Fibroblast of pulmonary artery (primary cell): Measurements from ENCODE around the gene TCEA3.
A peak's percentile ranks its signal among the peaks of the same experiment; 100 is the strongest.

Experiments used
- DNase-seq: peaks from one replicate; pipeline ENCODE4 v3.0.0-alpha.2; 2010; ENCODE audit warnings: low read depth
- H3K4me3 ChIP-seq: replicated peaks from 2 replicates; pipeline ENCODE4 v1.5.1; 2011; ENCODE audit warnings: low read depth, mild to moderate bottlenecking, control low read depth, low read length, moderate library complexity
- CTCF ChIP-seq: IDR thresholded peaks from 2 replicates; pipeline ENCODE4 v1.5.1; 2011; ENCODE audit warnings: mild to moderate bottlenecking, control low read depth, low read length, inconsistent platforms; ENCODE audit errors: missing control alignments

The TCEA3 gene

DNA sequence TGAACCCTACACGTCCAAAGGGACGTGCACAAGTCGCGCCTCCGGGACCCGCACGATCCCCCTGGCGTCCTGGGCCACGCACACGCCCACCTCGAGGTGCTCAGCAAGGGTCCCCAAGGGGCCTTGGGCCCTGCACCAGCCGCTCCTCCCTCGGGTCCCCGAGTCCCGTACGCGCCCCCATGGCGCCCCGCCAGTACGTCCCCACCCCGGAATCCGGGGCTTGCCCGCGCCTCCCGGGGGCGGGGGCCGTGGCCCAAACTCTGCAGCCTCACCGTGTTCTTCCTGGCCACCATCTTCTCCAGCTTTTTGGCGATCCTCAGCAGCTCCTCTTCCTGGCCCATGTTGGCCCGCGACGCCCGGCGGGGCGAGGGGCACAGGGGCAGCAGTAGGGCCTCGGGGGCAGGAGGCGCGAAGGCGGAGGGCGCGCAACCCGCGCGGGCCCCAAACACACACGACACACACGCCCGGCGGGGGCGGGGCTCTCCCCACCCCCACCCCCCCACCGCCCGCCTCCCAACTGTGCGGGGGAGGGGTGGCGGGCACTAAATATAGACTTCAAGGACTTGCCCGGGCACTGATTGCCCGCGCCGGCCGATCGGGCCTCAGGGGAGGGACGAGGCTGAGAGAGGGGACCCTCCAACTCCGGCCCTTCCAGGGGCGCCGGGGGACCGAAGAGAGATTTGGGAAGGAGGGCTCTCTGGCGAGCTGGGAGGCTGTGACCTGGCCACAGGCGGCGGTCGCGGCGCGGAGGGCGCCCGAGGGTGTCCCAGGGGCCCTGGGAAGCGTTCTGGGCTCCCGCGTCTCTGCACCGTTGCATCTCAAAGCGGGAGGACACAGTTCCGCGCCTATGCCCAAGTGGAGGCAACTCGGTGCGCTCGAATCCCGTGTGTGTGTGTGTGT, at the start of gene TCEA3:
TSS of gene TCEA3 (minus strand) at position 456 of the 900 bp plus-strand sequence. CDS start at position 341, 115 bp downstream.
- TF ChIP-seq CTCF = no peak
- DNase-seq = peak; percentile 32
- H3K4me3 ChIP-seq = peak within 1 kb of the TSS; percentile 38

DNA sequence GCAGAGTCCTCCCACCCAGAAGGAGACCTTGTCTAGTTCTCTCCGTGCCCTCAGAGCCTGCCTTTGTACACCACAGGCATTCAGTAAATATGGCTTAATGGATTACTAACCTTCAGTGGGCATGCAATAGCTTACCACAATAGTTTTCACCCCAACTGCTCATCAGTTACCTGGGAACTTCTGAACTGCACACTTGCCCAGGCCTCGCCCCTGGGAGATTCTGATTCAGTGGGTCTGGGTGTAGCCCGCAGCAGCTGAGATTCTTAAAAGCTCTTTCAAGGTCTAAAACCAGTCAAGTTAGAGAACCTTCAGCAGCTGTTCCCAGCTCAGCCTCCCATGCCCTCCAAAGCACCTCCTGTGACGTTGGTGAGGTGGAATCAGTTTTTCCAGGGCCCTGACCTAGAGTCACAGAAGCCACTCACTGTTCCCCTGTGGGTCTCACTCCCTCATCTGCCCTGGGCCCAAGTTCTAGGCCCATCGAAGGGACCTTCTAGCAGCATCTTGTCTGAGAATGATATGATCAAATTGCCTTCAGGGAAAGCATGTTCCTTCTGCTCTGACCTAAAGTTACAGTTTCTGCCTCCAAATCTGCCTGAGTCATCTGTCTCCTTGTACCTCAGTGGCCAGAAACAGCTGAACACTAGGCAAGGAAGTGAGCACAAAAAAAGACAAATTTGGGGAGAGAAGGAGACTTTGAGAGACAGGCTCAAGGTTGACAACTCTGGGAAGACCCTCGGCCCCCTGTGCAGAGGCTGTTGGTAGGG, 48.7 kb upstream of the TCEA3 start:
- TF ChIP-seq CTCF = no peak
- DNase-seq = no peak
- H3K4me3 ChIP-seq = no peak overlapping the region

- no peak for DNase-seq
- H3K4me3 ChIP-seq = no peak overlapping the region
- no peak for TF ChIP-seq CTCF
These were observed 47.9 kb upstream of the TCEA3 start for GRCh38 chr1:23472351-23473036.

DNA sequence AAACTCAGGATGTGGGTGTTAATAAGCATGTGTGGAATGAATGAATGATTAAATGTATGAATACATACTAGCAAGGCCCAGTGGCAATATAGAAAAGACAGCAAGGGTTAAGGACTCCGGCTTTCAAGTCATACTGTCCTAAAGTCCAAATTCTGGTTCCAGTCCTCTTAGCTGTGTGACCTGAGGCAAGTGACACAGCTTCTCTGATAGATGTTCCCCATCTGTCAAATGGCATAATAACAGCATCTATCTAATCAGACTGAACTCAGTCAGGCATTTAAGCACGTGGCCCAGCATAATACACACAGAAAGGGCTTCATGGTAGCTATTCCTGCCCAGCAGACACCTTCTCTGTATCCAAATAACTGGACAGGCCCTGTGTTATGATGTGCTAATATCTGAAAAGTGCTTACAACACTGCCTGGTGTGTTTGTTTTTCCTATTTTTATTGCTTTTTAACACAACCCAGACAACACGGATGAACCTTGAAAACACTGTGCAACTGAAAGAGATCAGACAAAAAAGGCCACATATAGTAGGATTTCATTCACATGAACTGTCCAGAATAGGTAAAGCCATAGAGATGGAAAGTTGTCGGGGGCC, 47.0 kb upstream of the TCEA3 start:
- no peak overlapping the region for H3K4me3 ChIP-seq
- no peak for TF ChIP-seq CTCF
- no peak for DNase-seq

- H3K4me3 ChIP-seq = no peak overlapping the region
- DNase-seq = peak; percentile 94
- no peak for TF ChIP-seq CTCF
These were observed 45.9 kb upstream of the TCEA3 start for GRCh38 chr1:23470282-23471070.
